Cardiac fibroblast (primary cell): ENCODE data around the gene VLDLR.
"Not testable (repeated sequence)": the region's sequence is repeated elsewhere in the genome, so short reads cannot be mapped to it uniquely, and the experiment has no call there.

Source experiments
- DNase-seq, 2 donors: peaks; one replicate each; pipeline versions ENCODE4 v3.0.0 to v3.0.0-alpha.2; 2010; ENCODE audit warnings: low read depth in 2 of 2
- H3K4me3 ChIP-seq, 2 donors: replicated peaks in 1 of 2; 1 replicate in 1 of 2; 2 replicates in 1 of 2; pipeline ENCODE4 v1.5.1; 2011; ENCODE audit warnings: low read depth in 2 of 2, low read length in 2 of 2, mild to moderate bottlenecking in 2 of 2, moderate library complexity in 1 of 2
- CTCF ChIP-seq: IDR thresholded peaks from one replicate; pipeline ENCODE4 v1.5.1; 2011; ENCODE audit warnings: low read depth, mild to moderate bottlenecking, low read length, inconsistent platforms

VLDLR gene

GRCh38 chr9:2700909-2701550, 79.4 kb downstream of the VLDLR start:
- no peak overlapping the region for H3K4me3 ChIP-seq
- TF ChIP-seq CTCF, result no peak
- no peak for DNase-seq

GRCh38 chr9:2704504-2704903, 82.9 kb downstream of the VLDLR start:
- no peak for DNase-seq
- no peak for TF ChIP-seq CTCF

GRCh38 chr9:2707256-2707655, 85.7 kb downstream of the VLDLR start:
- not testable (repeated sequence) for DNase-seq, H3K4me3 ChIP-seq

More at GRCh38 chr9:2704504-2704903, 82.9 kb downstream of the VLDLR start:
- H3K4me3 ChIP-seq, result no peak overlapping the region
